Measurements from ENCODE around the gene GAS7.

GAS7 gene

DNA sequence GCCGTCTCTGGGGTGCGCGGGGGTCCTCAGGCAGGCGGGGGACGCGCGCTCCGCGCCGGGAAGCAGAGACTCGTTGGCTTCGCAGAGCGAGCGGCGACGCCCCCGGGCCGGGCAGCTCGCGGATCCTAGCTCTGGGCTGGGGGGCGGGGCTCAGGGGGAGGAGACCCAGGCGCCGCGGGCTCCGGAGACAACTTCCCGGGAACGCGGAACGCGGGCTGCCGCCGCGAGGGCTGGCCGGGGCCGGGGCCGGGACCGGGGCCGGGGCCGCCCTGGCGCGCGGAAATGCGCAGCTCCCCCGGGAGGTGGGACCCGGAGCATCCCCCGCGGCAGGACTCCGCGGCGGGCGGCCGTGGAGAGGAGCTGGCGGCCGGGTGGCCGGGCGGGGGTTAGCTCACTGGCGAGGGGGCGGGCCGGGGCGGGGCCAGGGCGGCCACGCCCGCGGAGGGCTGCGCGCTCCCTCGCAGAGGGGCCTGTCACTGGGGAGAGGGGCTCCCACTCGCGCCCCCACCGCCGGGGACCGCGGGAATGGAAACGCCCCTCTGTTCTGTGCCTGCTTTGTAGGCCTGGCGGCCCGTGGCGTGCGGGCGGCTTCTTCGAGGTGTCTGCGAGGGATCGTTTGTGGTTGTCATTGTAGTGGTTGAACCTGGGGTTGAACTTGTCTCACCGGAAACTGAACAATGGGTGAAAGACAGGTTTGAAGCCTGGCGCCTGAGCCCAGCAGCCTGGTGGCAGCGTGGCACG, at the start of gene GAS7:
Gene GAS7 (minus strand): TSS at position 98 of the 741 bp plus-strand sequence.
- DNase-seq (ENCODE audit: low spot score) = no peak

- no peak for DNase-seq (ENCODE audit: low spot score)
Measured at GRCh38 chr17:10247810-10248209, 49.4 kb upstream of the GAS7 start.

GRCh38 chr17:10243883-10244844, 45.8 kb upstream of the GAS7 start:
- no peak for DNase-seq (ENCODE audit: low spot score)

- DNase-seq (ENCODE audit: low spot score) = no peak
Measured at GRCh38 chr17:10241781-10242180, 43.4 kb upstream of the GAS7 start.

DNA sequence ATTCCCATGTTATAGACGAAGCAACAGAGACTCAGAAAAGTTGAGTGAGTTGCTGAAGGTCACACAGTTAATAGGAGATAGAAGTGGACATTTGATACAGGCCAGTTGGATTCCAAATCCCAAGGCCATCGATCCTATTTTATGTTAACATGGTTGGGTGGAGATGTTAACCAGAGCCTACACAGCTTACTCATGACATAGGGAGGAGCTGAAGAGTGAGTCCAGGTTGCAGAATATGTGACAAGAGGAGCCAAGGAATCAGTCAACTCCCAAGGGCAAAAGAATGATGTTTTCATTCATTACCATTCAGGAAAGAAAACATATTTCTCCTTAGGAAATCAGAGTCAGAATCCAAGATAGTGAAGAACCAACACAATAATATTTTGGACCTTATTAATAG, 40.3 kb upstream of the GAS7 start:
- no peak for DNase-seq (ENCODE audit: low spot score)

DNA sequence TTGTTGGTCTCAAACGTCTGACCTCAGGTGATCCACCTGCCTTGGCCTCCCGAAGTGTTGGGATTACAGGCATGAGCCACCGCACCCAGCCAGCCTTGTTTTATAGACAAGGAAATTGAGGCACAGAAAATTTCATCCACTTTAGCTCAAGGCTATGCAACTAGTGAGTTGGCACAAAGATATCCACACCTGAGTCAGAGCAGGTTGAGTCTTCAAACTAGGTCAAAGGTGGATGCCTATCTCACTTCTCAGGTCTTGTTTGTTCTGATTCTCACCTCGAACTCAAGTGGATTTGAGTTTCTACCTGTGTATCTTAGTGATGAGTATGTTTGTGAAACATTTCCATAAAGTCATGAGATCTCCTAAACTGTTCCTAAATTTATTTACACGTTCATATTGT, 35.6 kb upstream of the GAS7 start:
- DNase-seq (ENCODE audit: low spot score) = no peak

DNA sequence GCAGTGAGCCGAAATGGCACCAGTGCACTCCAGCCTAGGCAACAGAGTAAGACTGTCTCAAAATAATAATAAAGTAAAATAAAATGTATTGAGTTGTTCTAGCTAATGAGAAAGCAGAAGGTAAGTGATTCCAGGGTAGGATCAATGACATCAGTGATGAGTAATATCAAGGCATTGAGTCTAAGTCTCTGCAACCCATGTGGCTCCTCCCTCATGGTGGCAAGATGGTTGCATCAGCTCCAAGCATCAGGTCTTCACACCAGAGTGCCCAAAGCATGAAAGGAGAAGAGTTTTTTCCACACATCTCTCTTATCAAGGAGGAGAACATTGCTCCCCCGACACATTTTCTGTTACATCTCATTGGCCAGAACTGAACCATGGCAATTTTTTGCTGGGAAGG, 34.8 kb upstream of the GAS7 start:
- DNase-seq (ENCODE audit: low spot score) = no peak

DNA sequence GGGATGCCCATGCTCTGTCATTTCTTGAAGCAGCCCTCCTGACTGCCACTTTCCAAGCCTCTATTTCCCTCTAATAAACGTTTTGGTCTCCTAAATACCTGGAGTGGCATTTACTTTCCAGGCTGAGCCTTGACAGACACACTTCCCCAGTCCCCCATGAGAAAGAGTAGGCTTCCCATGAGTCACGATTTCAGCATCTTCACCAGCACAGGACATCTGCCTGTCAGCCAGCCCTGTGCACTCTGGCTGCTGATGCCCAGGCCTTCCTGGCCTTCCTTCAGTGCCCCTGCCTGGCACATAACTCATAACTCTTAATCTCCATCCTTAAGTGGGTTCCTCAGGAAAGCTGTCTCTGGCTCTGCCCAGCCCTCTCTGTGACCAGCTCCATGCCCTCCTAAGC, 30.8 kb upstream of the GAS7 start:
- DNase-seq (ENCODE audit: low spot score) = no peak

DNA sequence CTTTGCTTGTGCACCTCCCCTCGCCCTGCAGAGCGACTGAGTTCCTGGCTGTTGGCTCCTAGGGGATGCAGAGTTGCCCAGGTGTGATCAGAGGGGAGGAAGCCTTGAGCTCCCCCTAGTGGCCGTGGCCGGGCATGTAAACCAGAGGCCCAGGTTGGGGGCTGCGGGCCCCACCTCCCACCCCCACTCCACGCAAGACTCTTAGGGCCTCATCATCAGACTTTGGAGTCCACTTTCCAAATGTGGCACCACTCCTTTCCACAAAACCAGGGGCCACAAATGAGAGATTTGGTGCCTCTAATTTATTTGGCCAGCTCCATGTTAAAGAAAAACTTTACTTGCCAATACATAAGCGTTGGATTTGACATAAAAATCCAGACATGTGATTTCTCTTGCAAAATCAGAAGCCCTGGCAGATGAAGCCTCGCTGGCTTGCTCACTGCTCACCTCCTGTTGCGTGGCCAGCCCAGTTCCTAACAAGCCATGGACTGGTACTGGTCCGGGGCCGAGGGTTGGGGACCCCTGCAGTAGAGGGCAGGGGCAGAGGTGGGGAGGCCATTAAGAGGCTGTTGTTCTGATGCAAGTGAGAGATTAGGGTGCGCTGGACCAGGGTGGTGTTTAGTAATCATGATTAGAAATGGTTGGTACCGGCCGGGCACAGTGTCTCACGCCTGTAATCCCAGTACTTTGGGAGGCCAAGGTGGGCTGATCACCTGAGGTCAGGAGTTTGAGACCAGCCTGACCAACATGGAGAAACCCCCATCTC, 28.7 kb upstream of the GAS7 start:
- peak; percentile 49 for DNase-seq (ENCODE audit: low spot score)

DNA sequence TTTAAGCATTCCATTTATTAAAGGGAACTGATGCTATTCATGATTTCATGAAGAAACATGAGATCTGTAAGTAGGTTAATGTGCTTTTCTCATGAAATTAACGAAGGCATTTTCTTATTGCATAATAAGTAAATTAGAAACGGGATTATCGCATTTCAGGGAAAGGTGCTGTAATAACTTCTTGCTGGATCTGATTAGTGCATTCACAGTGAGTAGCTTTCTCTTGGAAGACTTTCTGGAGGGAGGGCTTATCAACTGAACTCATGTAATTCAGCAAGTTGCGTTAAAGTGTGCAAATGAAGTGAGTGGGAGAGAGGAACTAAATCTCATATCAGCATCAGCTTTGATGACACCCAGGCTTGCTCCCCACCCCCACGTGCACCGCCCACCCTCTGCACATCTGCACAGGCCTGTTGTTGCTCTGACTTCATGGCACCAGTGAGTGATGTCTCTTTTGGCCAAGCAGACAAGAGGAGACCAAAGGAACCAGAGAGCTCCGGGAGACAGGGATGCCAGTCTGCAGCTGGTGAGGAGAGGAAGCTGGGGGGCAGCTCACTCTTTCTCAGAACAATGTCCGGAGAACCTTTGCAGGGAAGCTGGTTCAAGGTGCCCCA, 26.3 kb upstream of the GAS7 start:
- no peak for DNase-seq (ENCODE audit: low spot score)

- no peak for DNase-seq (ENCODE audit: low spot score)
Measured at GRCh38 chr17:10219193-10219592, 20.8 kb upstream of the GAS7 start.

- no peak for DNase-seq (ENCODE audit: low spot score)
Measured at GRCh38 chr17:10217916-10218315, 19.5 kb upstream of the GAS7 start.

DNA sequence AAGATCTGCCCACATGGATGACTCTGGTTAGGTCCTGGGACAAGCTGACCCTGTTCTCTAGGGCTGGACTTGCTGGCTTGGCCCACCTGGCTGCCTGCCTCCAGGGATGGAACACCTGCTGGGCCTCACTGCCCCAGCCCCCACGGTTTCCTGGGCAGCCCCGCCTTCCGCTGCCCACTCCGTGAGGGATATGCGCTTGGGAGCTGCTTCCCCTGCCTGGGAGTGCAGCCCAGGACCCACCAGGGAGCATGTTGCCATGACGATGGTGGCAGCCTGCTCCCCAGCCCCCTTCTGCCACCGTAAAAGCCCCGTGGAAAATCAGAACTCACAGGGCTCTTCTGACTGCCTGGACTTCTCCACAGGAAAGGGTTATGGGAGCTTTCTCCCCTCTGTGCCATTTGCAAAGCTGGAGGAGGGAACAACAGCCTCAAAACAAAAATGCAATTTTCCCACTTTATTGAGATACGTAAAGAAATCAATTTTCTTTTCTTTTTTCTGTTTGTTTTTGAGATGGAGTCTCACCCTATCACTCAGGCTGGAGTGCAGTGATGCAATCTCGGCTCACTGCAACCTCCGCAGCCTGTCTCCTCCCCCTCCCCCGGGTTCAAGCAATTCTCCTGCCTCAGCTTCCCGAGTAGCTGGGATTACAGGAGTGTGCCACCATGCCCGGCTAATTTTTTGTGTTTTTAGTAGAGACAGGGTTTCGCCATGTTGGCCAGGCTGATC, 18.0 kb upstream of the GAS7 start:
- DNase-seq (ENCODE audit: low spot score) = no peak

DNA sequence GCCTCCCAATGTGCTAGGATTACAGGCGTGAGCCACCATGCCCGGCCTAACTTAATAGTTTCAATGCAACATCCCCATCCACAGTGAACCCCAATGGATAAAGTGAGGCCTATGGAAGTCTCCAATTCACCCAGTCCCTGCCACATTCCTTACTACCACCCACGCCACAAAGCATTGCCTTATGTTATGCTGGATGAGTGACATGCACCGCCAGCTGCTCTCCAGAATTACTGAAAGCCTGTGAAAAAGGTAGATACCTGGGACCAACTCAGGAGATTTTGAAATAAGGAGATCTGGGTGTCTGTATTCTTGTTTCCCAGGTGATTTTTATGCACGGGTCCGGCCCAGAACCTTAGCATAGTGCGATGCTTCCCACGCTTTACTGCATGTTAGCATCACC, 16.9 kb upstream of the GAS7 start:
- DNase-seq (ENCODE audit: low spot score) = no peak

DNA sequence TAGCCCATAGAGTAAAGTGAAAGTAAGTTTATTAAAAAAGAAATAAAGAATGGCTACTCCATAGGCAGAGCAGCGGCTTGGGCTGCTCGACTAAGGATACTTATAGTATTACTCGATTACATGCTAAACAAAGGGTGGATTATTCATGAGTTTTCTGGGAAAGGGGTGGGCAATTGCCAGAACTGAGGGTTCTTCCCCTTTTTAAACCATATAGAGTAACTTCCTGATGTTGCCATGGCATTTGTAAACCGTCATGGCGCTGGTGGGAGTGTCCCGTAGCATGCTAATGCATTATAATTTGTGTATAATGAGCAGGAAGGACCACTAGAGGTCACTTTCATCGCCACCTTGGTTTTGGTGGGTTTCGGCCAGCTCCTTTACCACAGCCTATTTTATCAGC, 13.3 kb upstream of the GAS7 start:
- DNase-seq (ENCODE audit: low spot score) = no peak

GRCh38 chr17:10210151-10210574, 11.8 kb upstream of the GAS7 start:
- DNase-seq (ENCODE audit: low spot score) = no peak

- no peak for DNase-seq (ENCODE audit: low spot score)
Measured at GRCh38 chr17:10208604-10209193, 10.3 kb upstream of the GAS7 start.

GRCh38 chr17:10207153-10207552, 8.7 kb upstream of the GAS7 start:
- DNase-seq (ENCODE audit: low spot score) = no peak

DNA sequence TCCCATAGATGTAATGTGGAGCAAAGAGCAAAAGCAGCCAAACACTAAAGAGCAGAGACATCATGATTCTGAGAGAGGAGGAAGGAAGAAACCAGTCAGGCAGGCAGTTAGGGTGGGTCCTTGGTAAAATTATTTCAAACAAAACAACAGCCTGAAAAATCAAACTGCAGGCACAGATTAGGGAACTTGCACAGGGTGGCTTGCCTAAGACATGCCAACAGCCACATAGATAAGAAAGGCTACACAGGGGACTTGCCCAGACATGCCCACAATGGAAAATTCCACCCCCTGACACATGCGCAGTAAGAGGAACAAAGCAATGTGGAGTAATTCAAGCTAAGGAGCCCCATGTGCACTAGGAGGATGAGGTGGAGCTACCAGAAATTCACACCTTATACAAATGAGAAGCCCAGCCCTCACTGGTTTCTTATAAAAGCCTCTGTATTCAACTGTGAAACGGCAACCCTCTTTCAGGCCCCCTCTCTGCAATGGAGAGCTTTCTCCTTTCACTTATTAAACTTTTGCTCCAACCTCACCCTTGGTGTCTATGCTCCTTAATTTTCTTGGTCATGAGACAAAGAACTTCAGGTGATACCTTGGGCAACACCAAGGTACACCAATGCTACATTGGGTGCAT, 7.3 kb upstream of the GAS7 start:
- DNase-seq (ENCODE audit: low spot score) = no peak

DNA sequence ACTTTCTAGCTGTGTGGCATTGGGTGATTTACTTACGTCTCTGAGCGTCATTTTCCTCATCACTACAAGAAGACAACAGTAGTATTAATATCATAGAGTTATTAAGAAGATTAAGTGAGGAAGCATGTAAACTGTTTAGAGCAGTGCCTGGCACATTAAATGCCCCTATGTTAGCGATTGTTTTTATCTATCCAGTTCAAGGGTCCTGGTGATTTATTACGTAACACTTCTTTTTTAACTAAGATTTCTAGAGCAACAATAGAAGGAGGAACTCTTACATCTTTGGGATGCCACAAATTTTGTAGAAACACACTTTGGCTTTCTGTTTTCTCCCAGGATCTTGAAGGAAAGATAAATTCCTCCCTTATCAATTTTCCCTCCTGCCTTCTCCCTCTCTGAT, 3.3 kb upstream of the GAS7 start:
- DNase-seq (ENCODE audit: low spot score) = no peak

All from COLO829 (cell line).